ENCODE measurements around the gene STARD8. TPM values are rescaled to one million over a fixed set of nuclear protein-coding genes. Genes with fewer than 3 reads are reported as not detected.

Gene STARD8
- total and polyA plus RNA-seq, 3 donors from 2014 or later: 2.3 to 4.0 (median 3.1) TPM

DNA sequence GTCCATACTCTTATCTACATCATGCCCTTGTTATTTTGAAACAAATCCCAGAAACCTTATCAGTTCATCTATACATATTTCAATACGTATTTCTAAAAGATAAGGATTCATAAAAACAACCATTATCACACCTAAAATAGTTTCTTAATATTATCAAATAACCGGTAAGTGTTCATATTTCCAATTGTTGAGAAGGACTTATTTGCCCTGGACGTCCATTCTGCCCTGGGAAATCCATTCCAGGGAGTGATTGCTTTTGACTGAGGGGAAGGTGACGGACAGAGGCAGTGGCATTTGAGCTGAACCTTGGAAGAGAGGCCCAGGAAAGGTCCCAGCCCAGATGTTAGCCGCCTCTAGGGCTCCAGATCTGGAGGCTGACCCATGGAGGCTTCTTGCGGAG lies 49.6 kb downstream of the STARD8 start:
- H3K4me1 ChIP-seq: no peaks in the 10 kb centered on the region
- 74 to 85% methylated on average over 6 of the region's 6 CpGs for WGBS, 2 donors
- TF ChIP-seq, protein P1, sequence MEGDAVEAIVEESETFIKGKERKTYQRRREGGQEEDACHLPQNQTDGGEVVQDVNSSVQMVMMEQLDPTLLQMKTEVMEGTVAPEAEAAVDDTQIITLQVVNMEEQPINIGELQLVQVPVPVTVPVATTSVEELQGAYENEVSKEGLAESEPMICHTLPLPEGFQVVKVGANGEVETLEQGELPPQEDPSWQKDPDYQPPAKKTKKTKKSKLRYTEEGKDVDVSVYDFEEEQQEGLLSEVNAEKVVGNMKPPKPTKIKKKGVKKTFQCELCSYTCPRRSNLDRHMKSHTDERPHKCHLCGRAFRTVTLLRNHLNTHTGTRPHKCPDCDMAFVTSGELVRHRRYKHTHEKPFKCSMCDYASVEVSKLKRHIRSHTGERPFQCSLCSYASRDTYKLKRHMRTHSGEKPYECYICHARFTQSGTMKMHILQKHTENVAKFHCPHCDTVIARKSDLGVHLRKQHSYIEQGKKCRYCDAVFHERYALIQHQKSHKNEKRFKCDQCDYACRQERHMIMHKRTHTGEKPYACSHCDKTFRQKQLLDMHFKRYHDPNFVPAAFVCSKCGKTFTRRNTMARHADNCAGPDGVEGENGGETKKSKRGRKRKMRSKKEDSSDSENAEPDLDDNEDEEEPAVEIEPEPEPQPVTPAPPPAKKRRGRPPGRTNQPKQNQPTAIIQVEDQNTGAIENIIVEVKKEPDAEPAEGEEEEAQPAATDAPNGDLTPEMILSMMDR (IDR thresholded peaks at IDR 0.05): no peak
- no peak for TF ChIP-seq POLR2A (IDR thresholded peaks at IDR 0.05)
- H3K27me3 ChIP-seq: no peaks in the 10 kb centered on the region
- H3K4me3 ChIP-seq: no peak overlapping the region
- intact Hi-C loops (cut with DNase I; ENCODE audit: low total_unique reads): no loop called here
- no peaks in the 10 kb centered on the region for H3K36me3 ChIP-seq (ENCODE audit: low read depth, missing control alignments)
- no peak overlapping the region for H3K27ac ChIP-seq
- DNase-seq: no peak
- H3K9me3 ChIP-seq: no peaks in the 10 kb centered on the region

DNA sequence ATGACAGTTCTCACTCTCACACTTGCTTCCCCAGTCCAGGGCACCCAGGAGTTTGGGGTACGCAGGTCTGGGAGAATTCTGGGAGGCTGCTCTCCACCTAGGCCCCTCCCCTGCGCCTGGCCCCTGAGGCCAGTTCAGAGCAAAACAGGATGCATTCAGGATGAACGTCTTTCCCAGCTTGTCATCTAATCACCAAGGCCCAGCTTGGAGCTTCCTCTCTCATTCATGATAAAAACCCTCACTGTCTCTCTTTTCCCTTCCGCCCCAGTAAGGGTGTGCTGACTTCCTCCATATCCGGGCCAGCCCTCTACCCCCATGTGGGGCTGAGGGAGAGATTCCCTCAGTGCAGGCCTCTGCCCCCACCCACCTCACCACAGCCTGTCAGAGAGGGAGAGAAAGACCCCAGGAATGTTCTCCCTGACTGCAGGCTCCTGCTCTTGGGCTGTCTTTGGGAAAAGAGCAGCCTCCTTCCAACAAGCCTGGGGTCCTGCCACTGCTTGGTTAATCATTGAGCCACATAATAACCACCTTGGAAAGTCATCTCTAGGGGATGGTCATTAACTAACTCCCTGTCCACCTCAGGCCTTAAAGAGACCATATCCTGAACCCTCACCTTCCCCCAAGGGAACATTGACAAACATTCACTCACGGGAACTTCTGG lies 50.1 kb downstream of the STARD8 start:
- H3K4me3 ChIP-seq: no peak overlapping the region
- H3K36me3 ChIP-seq (ENCODE audit: low read depth, missing control alignments): no peaks in the 10 kb centered on the region
- WGBS, 2 donors: 82 to 100% methylated on average over 1 to 6 of the region's 6 CpGs
- intact Hi-C loops (cut with DNase I; ENCODE audit: low total_unique reads): no loop called here
- no peaks in the 10 kb centered on the region for H3K9me3 ChIP-seq
- no peaks in the 10 kb centered on the region for H3K4me1 ChIP-seq
- no peak for TF ChIP-seq POLR2A (IDR thresholded peaks at IDR 0.05)
- TF ChIP-seq, protein P1 (IDR thresholded peaks at IDR 0.05): no peak
- no peak for DNase-seq
- H3K27me3 ChIP-seq: no peaks in the 10 kb centered on the region
- H3K27ac ChIP-seq: no peak overlapping the region

DNA sequence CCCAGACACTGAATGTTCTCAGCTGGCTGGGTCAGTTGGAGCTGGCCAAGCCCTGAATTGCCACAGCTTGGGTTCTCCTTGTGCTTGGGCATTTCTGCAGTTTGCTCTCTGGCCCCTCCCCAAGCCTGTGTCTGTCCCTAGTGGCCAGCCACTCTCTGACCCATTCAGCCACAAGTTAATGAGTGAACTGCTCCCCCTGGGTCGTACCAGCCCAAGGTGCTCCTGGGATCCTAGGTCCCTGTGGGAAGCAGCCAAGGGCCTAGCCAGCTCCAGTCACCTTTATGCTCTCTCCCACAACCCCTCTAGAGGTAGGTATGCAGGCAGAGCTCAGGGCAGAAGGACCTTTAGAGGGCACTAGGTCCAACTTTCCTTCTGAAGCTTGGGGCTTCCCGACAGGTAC lies 51.5 kb downstream of the STARD8 start:
- no peak overlapping the region for H3K27ac ChIP-seq
- H3K4me3 ChIP-seq: no peak overlapping the region
- no peaks in the 10 kb centered on the region for H3K27me3 ChIP-seq
- H3K9me3 ChIP-seq: no peaks in the 10 kb centered on the region
- TF ChIP-seq, protein P1 (IDR thresholded peaks at IDR 0.05): no peak
- TF ChIP-seq POLR2A (IDR thresholded peaks at IDR 0.05): no peak
- H3K36me3 ChIP-seq (ENCODE audit: low read depth, missing control alignments): no peaks in the 10 kb centered on the region
- H3K4me1 ChIP-seq: no peaks in the 10 kb centered on the region
- intact Hi-C loops (cut with DNase I; ENCODE audit: low total_unique reads): no loop called here
- DNase-seq: no peak
- 89% methylated on average over 2 of the region's 2 CpGs; no CpG with 5 or more reads in 1 of the 2 donors for WGBS, 2 donors

DNA sequence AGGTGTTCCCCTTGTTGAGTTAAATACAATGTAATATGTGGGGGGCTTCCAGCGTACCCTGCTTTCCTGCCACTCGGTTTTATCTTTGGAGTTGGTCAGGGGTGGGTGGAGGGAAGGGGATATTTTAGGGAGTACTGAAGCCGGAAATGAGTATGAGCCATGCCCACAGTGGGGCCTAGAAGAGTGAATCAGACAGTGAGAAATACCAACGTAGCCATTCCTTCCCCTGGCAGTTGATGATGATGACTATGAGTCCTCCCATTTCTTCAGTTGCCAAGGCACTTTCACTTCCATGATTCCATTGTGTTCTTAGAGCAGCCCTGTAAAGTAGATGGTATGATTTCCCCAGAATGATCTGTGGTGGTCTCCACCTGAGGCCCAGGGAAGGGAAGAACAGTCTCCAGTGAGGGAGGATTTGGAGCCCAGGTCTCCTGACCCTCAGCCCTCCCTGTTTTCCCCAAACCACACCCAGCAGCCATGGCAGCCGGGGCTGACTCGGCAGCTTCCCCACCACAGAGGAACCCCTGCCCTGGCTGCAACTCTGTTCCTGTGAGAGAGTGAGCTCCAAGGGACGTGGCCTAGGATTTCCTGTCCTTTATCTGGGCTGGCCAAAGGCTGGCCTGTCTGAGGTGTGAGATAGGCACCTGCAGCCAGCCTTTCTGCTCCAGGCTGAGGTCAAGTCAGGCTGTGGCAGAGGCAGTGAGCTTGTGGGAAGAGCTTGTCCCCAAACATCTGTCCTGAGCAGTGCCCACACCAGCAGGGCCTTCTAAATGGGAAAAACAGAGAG lies 52.7 kb downstream of the STARD8 start:
- no peaks in the 10 kb centered on the region for H3K27me3 ChIP-seq
- WGBS, 2 donors: 85 to 90% methylated on average over 5 of the region's 7 CpGs
- H3K36me3 ChIP-seq (ENCODE audit: low read depth, missing control alignments): no peaks in the 10 kb centered on the region
- no peak overlapping the region for H3K4me3 ChIP-seq
- DNase-seq: no peak
- intact Hi-C loops (cut with DNase I; ENCODE audit: low total_unique reads): no loop called here
- no peaks in the 10 kb centered on the region for H3K4me1 ChIP-seq
- H3K27ac ChIP-seq: no peak overlapping the region
- no peak for TF ChIP-seq POLR2A (IDR thresholded peaks at IDR 0.05)
- TF ChIP-seq, protein P1 (IDR thresholded peaks at IDR 0.05): no peak
- no peaks in the 10 kb centered on the region for H3K9me3 ChIP-seq

Measured in testis (tissue), 3 donors.